ENCODE measurements around the gene C6.

C6 gene

GRCh38 chr5:41156739-41157138, 56.6 kb downstream of the C6 start:
- Histone ChIP-seq H3F3A (ENCODE audit: control insufficient read depth, insufficient read depth) (no peaks in the 10 kb centered on the region), H3K36me3 (ENCODE audit: control insufficient read depth, low read length) (no peaks in the 10 kb centered on the region), H3K27ac (ENCODE audit: low read depth, low read length) (no peak overlapping the region), H3K27me3 (ENCODE audit: control insufficient read depth, low read length) (no peaks in the 10 kb centered on the region), H3K9me2 (replicated peaks; ENCODE audit: control insufficient read depth, low read length) (no peaks in the 10 kb centered on the region), H4K20me1 (ENCODE audit: control insufficient read depth, insufficient read depth, low read depth, low read length) (no peaks in the 10 kb centered on the region), H3K4me3 (ENCODE audit: low read length) (no peak overlapping the region), H3K4me2 (ENCODE audit: low read length) (no peak overlapping the region), H3K9me3 (ENCODE audit: control insufficient read depth, insufficient read depth, low read length) (no peaks in the 10 kb centered on the region), H3K79me2 (ENCODE audit: control insufficient read depth, low read length) (no peaks in the 10 kb centered on the region), H3K4me1 (ENCODE audit: control insufficient read depth, low read length) (no peaks in the 10 kb centered on the region)
- TF ChIP-seq, protein P1, sequence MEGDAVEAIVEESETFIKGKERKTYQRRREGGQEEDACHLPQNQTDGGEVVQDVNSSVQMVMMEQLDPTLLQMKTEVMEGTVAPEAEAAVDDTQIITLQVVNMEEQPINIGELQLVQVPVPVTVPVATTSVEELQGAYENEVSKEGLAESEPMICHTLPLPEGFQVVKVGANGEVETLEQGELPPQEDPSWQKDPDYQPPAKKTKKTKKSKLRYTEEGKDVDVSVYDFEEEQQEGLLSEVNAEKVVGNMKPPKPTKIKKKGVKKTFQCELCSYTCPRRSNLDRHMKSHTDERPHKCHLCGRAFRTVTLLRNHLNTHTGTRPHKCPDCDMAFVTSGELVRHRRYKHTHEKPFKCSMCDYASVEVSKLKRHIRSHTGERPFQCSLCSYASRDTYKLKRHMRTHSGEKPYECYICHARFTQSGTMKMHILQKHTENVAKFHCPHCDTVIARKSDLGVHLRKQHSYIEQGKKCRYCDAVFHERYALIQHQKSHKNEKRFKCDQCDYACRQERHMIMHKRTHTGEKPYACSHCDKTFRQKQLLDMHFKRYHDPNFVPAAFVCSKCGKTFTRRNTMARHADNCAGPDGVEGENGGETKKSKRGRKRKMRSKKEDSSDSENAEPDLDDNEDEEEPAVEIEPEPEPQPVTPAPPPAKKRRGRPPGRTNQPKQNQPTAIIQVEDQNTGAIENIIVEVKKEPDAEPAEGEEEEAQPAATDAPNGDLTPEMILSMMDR (IDR thresholded peaks at IDR 0.05; ENCODE audit: low read depth, low read length, poor library complexity, severe bottlenecking): no peak
- no peak for TF ChIP-seq EZH2phosphoT487 (IDR thresholded peaks at IDR 0.05; ENCODE audit: borderline replicate concordance, low read length)

DNA sequence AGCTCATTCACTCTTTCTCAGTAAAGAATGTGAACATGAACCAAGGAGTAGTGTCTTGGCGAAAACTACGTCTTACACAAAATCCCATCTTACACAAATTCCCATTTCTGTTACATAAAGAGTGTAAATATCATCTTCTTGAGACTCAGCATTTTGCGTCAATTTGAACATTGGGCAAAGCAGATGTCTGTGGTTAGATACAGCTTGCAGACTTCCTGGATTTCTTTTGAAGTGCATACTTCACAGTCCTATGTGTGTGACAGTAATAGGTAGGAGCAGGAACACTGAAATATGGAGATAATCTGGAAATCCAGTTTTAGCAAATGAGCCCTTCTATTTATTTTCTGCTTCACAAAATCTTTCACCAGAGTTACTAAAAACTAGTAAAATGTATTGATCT, 58.8 kb downstream of the C6 start:
- no peaks in the 10 kb centered on the region for H3F3A ChIP-seq (ENCODE audit: control insufficient read depth, insufficient read depth)
- no peak overlapping the region for H3K27ac ChIP-seq (ENCODE audit: low read depth, low read length)
- H3K27me3 ChIP-seq (ENCODE audit: control insufficient read depth, low read length): no peaks in the 10 kb centered on the region
- no peaks in the 10 kb centered on the region for H4K20me1 ChIP-seq (ENCODE audit: control insufficient read depth, insufficient read depth, low read depth, low read length)
- no peaks in the 10 kb centered on the region for H3K9me2 ChIP-seq (replicated peaks; ENCODE audit: control insufficient read depth, low read length)
- TF ChIP-seq, protein P1 (IDR thresholded peaks at IDR 0.05; ENCODE audit: low read depth, low read length, poor library complexity, severe bottlenecking): no peak
- TF ChIP-seq EZH2phosphoT487 (IDR thresholded peaks at IDR 0.05; ENCODE audit: borderline replicate concordance, low read length): no peak
- H3K4me1 ChIP-seq (ENCODE audit: control insufficient read depth, low read length): no peaks in the 10 kb centered on the region
- no peak overlapping the region for H3K4me2 ChIP-seq (ENCODE audit: low read length)
- no peak overlapping the region for H3K4me3 ChIP-seq (ENCODE audit: low read length)
- H3K9me3 ChIP-seq (ENCODE audit: control insufficient read depth, insufficient read depth, low read length): no peaks in the 10 kb centered on the region
- H3K79me2 ChIP-seq (ENCODE audit: control insufficient read depth, low read length): no peaks in the 10 kb centered on the region
- H3K36me3 ChIP-seq (ENCODE audit: control insufficient read depth, low read length): no peaks in the 10 kb centered on the region

DNA sequence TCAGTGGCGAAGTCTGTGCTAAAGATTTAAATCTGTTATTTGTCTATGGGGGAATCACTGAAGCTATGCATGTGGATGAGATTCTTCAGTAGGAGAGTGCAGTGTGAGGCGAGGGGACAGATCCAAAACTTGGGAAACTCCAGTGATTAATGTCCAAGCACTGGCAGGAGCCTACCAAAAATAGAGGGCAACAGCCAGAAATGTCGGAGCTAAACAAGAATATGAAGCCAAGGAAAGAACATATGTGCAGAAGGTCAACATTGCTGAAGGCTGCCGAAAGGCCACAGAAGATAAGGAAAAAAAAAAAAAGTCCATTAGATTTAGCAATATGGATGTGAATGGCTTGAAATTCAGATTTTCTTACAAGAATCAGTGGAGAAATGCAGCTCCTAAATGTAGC, 61.8 kb downstream of the C6 start:
- no peaks in the 10 kb centered on the region for H3K4me1 ChIP-seq (ENCODE audit: control insufficient read depth, low read length)
- TF ChIP-seq EZH2phosphoT487 (IDR thresholded peaks at IDR 0.05; ENCODE audit: borderline replicate concordance, low read length): no peak
- TF ChIP-seq, protein P1 (IDR thresholded peaks at IDR 0.05; ENCODE audit: low read depth, low read length, poor library complexity, severe bottlenecking): no peak
- H3K36me3 ChIP-seq (ENCODE audit: control insufficient read depth, low read length): no peaks in the 10 kb centered on the region
- H3K4me3 ChIP-seq (ENCODE audit: low read length): no peak overlapping the region
- no peaks in the 10 kb centered on the region for H3K79me2 ChIP-seq (ENCODE audit: control insufficient read depth, low read length)
- no peaks in the 10 kb centered on the region for H3K27me3 ChIP-seq (ENCODE audit: control insufficient read depth, low read length)
- H4K20me1 ChIP-seq (ENCODE audit: control insufficient read depth, insufficient read depth, low read depth, low read length): no peaks in the 10 kb centered on the region
- H3K27ac ChIP-seq (ENCODE audit: low read depth, low read length): no peak overlapping the region
- no peaks in the 10 kb centered on the region for H3K9me3 ChIP-seq (ENCODE audit: control insufficient read depth, insufficient read depth, low read length)
- H3K4me2 ChIP-seq (ENCODE audit: low read length): no peak overlapping the region
- no peaks in the 10 kb centered on the region for H3K9me2 ChIP-seq (replicated peaks; ENCODE audit: control insufficient read depth, low read length)
- H3F3A ChIP-seq (ENCODE audit: control insufficient read depth, insufficient read depth): no peaks in the 10 kb centered on the region

DNA sequence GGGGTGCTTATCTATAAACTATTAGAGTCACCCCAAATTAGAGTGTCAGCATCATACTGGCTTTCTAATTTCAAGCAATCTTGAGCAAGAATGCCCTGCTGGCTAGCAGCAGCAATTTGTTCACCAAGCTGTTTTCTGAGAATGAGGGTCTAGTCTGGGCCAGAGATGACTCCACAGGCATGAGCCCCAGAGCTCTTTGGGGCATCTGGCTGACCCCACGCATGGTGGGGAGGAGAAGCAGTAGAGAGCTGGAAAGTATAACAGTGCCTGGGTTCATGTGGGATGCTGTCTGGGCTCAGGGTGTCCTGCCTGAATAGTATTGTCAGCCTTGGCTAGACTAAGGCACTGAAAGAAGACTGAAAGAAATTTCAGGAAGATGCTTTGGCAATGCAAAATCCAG, 64.9 kb downstream of the C6 start:
- H4K20me1 ChIP-seq (ENCODE audit: control insufficient read depth, insufficient read depth, low read depth, low read length): no peaks in the 10 kb centered on the region
- no peaks in the 10 kb centered on the region for H3K36me3 ChIP-seq (ENCODE audit: control insufficient read depth, low read length)
- no peaks in the 10 kb centered on the region for H3K27me3 ChIP-seq (ENCODE audit: control insufficient read depth, low read length)
- H3K27ac ChIP-seq (ENCODE audit: low read depth, low read length): no peak overlapping the region
- H3K4me1 ChIP-seq (ENCODE audit: control insufficient read depth, low read length): no peaks in the 10 kb centered on the region
- no peaks in the 10 kb centered on the region for H3K9me3 ChIP-seq (ENCODE audit: control insufficient read depth, insufficient read depth, low read length)
- no peaks in the 10 kb centered on the region for H3K79me2 ChIP-seq (ENCODE audit: control insufficient read depth, low read length)
- TF ChIP-seq EZH2phosphoT487 (IDR thresholded peaks at IDR 0.05; ENCODE audit: borderline replicate concordance, low read length): no peak
- TF ChIP-seq, protein P1 (IDR thresholded peaks at IDR 0.05; ENCODE audit: low read depth, low read length, poor library complexity, severe bottlenecking): no peak
- no peak overlapping the region for H3K4me3 ChIP-seq (ENCODE audit: low read length)
- no peaks in the 10 kb centered on the region for H3K9me2 ChIP-seq (replicated peaks; ENCODE audit: control insufficient read depth, low read length)
- no peak overlapping the region for H3K4me2 ChIP-seq (ENCODE audit: low read length)
- H3F3A ChIP-seq (ENCODE audit: control insufficient read depth, insufficient read depth): no peaks in the 10 kb centered on the region

Data from DOHH2 (cell line).